GM12878 (cell line): ENCODE measurements around the gene BEST4. TPM values are rescaled to one million over a fixed set of nuclear protein-coding genes. Genes with fewer than 3 reads are reported as not detected.

Experiments
- ATAC-seq: fragments of 200-7000 bp; cut with Tn5 transposase; 3 replicates; pipeline ENCODE4 v1.9.1; 2020; ENCODE audit warnings: mild to moderate bottlenecking, moderate library complexity
- BruUV-seq: library from RNA; stranded (reverse); fragments of 400-500 nt; replicated peaks from 2 replicates; lab custom pipeline; 2021; lab: Mats Ljungman, UMichigan
- CTCF ChIA-PET: fragments of 300-600 bp; sonication (Branson Sonifier 250); formaldehyde crosslinking; extraction: SDS; loops from one replicate; lab custom pipeline; 2021; ENCODE audit warnings: inconsistent platforms; lab: Yijun Ruan, JAX
- POLR2A ChIA-PET: fragments of 350-600 bp; formaldehyde crosslinking; extraction: SDS; loops from one replicate; lab custom pipeline; 2021; ENCODE audit warnings: inconsistent platforms; lab: Charles Lee
- RAD21 ChIA-PET: fragments of 300-600 bp; sonication (Branson Sonifier 250); formaldehyde crosslinking; loops from one replicate; lab custom pipeline; 2023; ENCODE audit warnings: antibody characterized with exemption; ENCODE audit not compliant: unreplicated experiment; lab: Charles Lee
- SMC1A ChIA-PET: fragments of 300-600 bp; sonication (Branson Sonifier 250); formaldehyde crosslinking; loops from one replicate; lab custom pipeline; 2023; ENCODE audit not compliant: unreplicated experiment, uncharacterized antibody; lab: Charles Lee
- DNase-seq: peaks from one replicate; pipeline ENCODE4 v3.0.0-alpha.2; 2011; ENCODE audit warnings: low read depth, low spot score
- FAIRE-seq: peaks from 3 replicates; lab custom pipeline; 2011; peaks lifted over from hg19 to GRCh38; lab: Jason Lieb, UNC
- H2AFZ ChIP-seq: 2 replicates; pipeline ENCODE4 v1.6.0; 2011; ENCODE audit warnings: low read depth, low read length, control low read depth; ENCODE audit not compliant: control insufficient read depth
- H3K27ac ChIP-seq: 2 replicates; pipeline ENCODE4 v1.5.1; 2011; ENCODE audit warnings: control low read depth; ENCODE audit not compliant: control insufficient read depth, insufficient read depth
- H3K27me3 ChIP-seq, 2 experiments: replicated peaks in 1 of 2; 2 replicates each; pipeline versions ENCODE4 v1.6.0 to v1.6.1; 2011; ENCODE audit warnings: low read length in 1 of 2; ENCODE audit not compliant: control insufficient read depth in 2 of 2, insufficient read depth in 2 of 2
- H3K36me3 ChIP-seq, 2 experiments: 2 replicates each; pipeline ENCODE4 v1.5.1; 2011; ENCODE audit warnings: low read length in 1 of 2; ENCODE audit not compliant: control insufficient read depth in 2 of 2, insufficient read depth in 2 of 2
- H3K4me1 ChIP-seq: 2 replicates; pipeline ENCODE4 v1.6.1; 2011; ENCODE audit warnings: mild to moderate bottlenecking, low read length, moderate library complexity, mixed read lengths; ENCODE audit not compliant: control insufficient read depth, insufficient read depth
- H3K4me2 ChIP-seq: 2 replicates; pipeline ENCODE4 v1.6.0; 2011; ENCODE audit warnings: control low read depth; ENCODE audit not compliant: control insufficient read depth, insufficient read depth
- H3K4me3 ChIP-seq: fragments of 200-600 bp; sonication (generic); 2 replicates; pipeline ENCODE4 v1.5.1; 2016
- H3K79me2 ChIP-seq: 2 replicates; pipeline ENCODE4 v1.6.0; 2011; ENCODE audit warnings: low read length; ENCODE audit not compliant: control insufficient read depth, insufficient read depth
- H3K9ac ChIP-seq: 2 replicates; pipeline ENCODE4 v1.8.0; 2011; ENCODE audit warnings: low read length, control low read depth, mixed read lengths; ENCODE audit not compliant: control insufficient read depth, insufficient read depth
- H3K9me3 ChIP-seq: replicated peaks from 3 replicates; pipeline ENCODE4 v1.5.1; 2011; ENCODE audit warnings: mild to moderate bottlenecking, low read length; ENCODE audit not compliant: control insufficient read depth, insufficient read depth
- H4K20me1 ChIP-seq: 2 replicates; pipeline ENCODE4 v1.6.0; 2011; ENCODE audit not compliant: control insufficient read depth, insufficient read depth
- CEBPB ChIP-seq, 2 experiments: fragments of 150-350 bp in 1 of 2; IDR thresholded peaks; 2 replicates each; pipeline ENCODE4 v1.6.1; 2012 to 2014; ENCODE audit warnings: low read depth in 2 of 2, low read length in 2 of 2, borderline replicate concordance in 1 of 2, inconsistent platforms in 1 of 2
- DPF2 ChIP-seq: fragments of 450-650 bp; IDR thresholded peaks from 2 replicates; pipeline ENCODE4 v1.6.1; 2017; ENCODE audit warnings: mild to moderate bottlenecking
- ELK1 ChIP-seq: IDR thresholded peaks from 2 replicates; pipeline ENCODE4 v1.6.1; 2012; ENCODE audit warnings: low read depth, low read length, improper control_type of control experiment
- EP300 ChIP-seq, 2 experiments: fragments of 150-350 bp in 1 of 2; IDR thresholded peaks; 2 replicates each; pipeline ENCODE4 v1.6.1; 2011 to 2012; ENCODE audit warnings: low read depth in 2 of 2, low read length in 2 of 2, borderline replicate concordance in 1 of 2, improper control_type of control experiment in 1 of 2, inconsistent platforms in 1 of 2; ENCODE audit not compliant: control insufficient read depth in 1 of 2
- IRF3 ChIP-seq: fragments of 450-650 bp; IDR thresholded peaks from 2 replicates; pipeline ENCODE4 v1.6.1; 2014; ENCODE audit warnings: mild to moderate bottlenecking
- JUNB ChIP-seq: IDR thresholded peaks from 2 replicates; pipeline ENCODE4 v1.6.1; 2016; ENCODE audit warnings: antibody characterized with exemption, mild to moderate bottlenecking
- MYB ChIP-seq: fragments of 150-350 bp; IDR thresholded peaks from 2 replicates; pipeline ENCODE4 v1.6.1; 2014; ENCODE audit warnings: mild to moderate bottlenecking, low read depth, low read length, borderline replicate concordance
- RB1 ChIP-seq: fragments of 450-650 bp; formaldehyde crosslinking; IDR thresholded peaks from 2 replicates; pipeline ENCODE4 v1.6.1; 2017; ENCODE audit warnings: mild to moderate bottlenecking, borderline replicate concordance
- RBBP5 ChIP-seq: fragments of 200-600 bp; sonication (generic); conservative IDR thresholded peaks from 2 replicates; pipeline ENCODE4 v1.6.1; 2016
- SPI1 ChIP-seq: IDR thresholded peaks from 2 replicates; pipeline ENCODE4 v1.6.1; 2011; ENCODE audit warnings: low read depth, mild to moderate bottlenecking, low read length, moderate library complexity, borderline replicate concordance; ENCODE audit not compliant: insufficient read depth
- STAT3 ChIP-seq: IDR thresholded peaks from 2 replicates; pipeline ENCODE4 v1.6.1; 2011; ENCODE audit warnings: low read depth, low read length, improper control_type of control experiment
- SUZ12 ChIP-seq: fragments of 200-600 bp; sonication (generic); IDR thresholded peaks from one replicate; pipeline ENCODE4 v1.6.1; 2018; ENCODE audit warnings: antibody characterized with exemption, mild to moderate bottlenecking; ENCODE audit not compliant: unreplicated experiment
- WRNIP1 ChIP-seq: IDR thresholded peaks from 2 replicates; pipeline ENCODE4 v1.6.1; 2011; ENCODE audit warnings: low read depth, low read length, improper control_type of control experiment, borderline replicate concordance
- ZBTB4 ChIP-seq: fragments of 450-650 bp; formaldehyde crosslinking; IDR thresholded peaks from 2 replicates; pipeline ENCODE4 v1.4.0; 2022; ENCODE audit warnings: mild to moderate bottlenecking, moderate library complexity
- ZNF384 ChIP-seq: IDR thresholded peaks from 2 replicates; pipeline ENCODE4 v1.6.1; 2012; ENCODE audit warnings: low read depth, mild to moderate bottlenecking, low read length, improper control_type of control experiment, borderline replicate concordance
- WGBS: methylation state at CpG from one replicate; pipeline ENCODE4 v1.1.6; 2016; ENCODE audit warnings: low lambda C conversion rate; ENCODE audit not compliant: insufficient replicate concordance, insufficient coverage; ENCODE audit errors: missing lambda C conversion rate; 5-methylcytosine and 5-hydroxymethylcytosine counted together
- in situ Hi-C: fragments of 300-500 bp; cut with MboI; formaldehyde crosslinking; loops from 9 replicates; pipeline ENCODE4 v1.14.3; 2018; ENCODE audit warnings: mixed read lengths
- intact Hi-C: fragments of 100-400 bp; cut with micrococcal nuclease; formaldehyde crosslinking; loops from one replicate; pipeline ENCODE4 v1.14.2; 2022; ENCODE audit not compliant: unreplicated experiment
- polyA plus RNA-seq, 11 experiments: library from polyadenylated mRNA; depleted of rRNA in 4 of 11; unstranded in 6 of 11; stranded (reverse) in 5 of 11; fragments of >200 nt; fragmentation: Nextera tagmentation in 4 of 11; fragmentation: Illumina TruSeq in 1 of 11; extraction: Ambion mirVana in 4 of 11; extraction: Trizol in 1 of 11; gene quantifications; 1 replicate in 1 of 11; 2 replicates in 10 of 11; pipeline versions ENCODE4 v1.2.1 to v1.2.3, GENCODE V29; 2011 to 2016; ENCODE audit warnings: inconsistent platforms in 2 of 11, missing spikeins in 2 of 11, low read depth in 1 of 11
- total RNA-seq, 4 experiments: library from RNA; depleted of rRNA in 3 of 4; stranded (reverse); fragments of >200 nt in 3 of 4; fragmentation: Illumina TruSeq in 1 of 4; extraction: Trizol in 1 of 4; gene quantifications; 2 replicates each; pipeline versions ENCODE4 v1.2.1 to v1.2.3, GENCODE V29; 2013 to 2021

The BEST4 gene
- total and polyA plus RNA-seq, 10 of the 15 experiments (the other 5 are each of a cell fraction or from before 2014, with no cell fraction given): 0.06 to 1.3 (median 0.42) TPM

GRCh38 chr1:44812822-44813543 lies 25.0 kb upstream of the BEST4 start:
- RAD21 ChIA-PET: interaction anchor here (1.2 to 2.3 kb wide), 3 partner anchors 13 to 491 kb away, joined by 4 to 18 read pairs (median 4); partner anchors contain the start of gene PLK3
- no TSS peak for BruUV-seq
- H4K20me1 ChIP-seq: no peaks in the 10 kb centered on the region
- no peaks in the 10 kb centered on the region for H3K79me2 ChIP-seq
- DNase-seq: no peak
- POLR2A ChIA-PET: interaction anchor here (0.6 to 2.4 kb wide), 7 partner anchors 8 to 820 kb away, joined by 3 to 26 read pairs (median 5); partner anchors contain the start of genes PLK3, RNU5D-1 and RPS8
- no peaks in the 10 kb centered on the region for H3K27me3 ChIP-seq
- 75% methylated on average over 41 of the region's 48 CpGs for WGBS
- CTCF ChIA-PET: interaction anchor here (1.0 to 3.5 kb wide), 7 partner anchors 14 to 237 kb away, joined by 3 to 24 read pairs (median 4); partner anchors contain the start of genes HECTD3, PLK3, RNU5D-1 and RPS8
- no peak overlapping the region for H3K4me3 ChIP-seq
- intact Hi-C loops (no loop called here), in situ Hi-C loops (no loop called here)
- peak overlapping the region; percentile 78 for H2AFZ ChIP-seq
- H3K4me2 ChIP-seq: peak overlapping the region; percentile 77
- H3K27ac ChIP-seq: peak overlapping the region; percentile 71; the same call in 1 of the 2 replicates
- TF ChIP-seq RBBP5 (no peak), IRF3 (no peak), EP300 (IDR thresholded peaks at IDR 0.05; ENCODE audit: borderline replicate concordance in 1 of 2, control insufficient read depth in 1 of 2, low read depth in 2 of 2, low read length in 2 of 2) (no peak), SUZ12 (no peak), ZBTB4 (CRISPR knock-in tag) (no peak), RB1 (no peak), ZNF384 (no peak), WRNIP1 (no peak), ELK1 (no peak), MYB (no peak), DPF2 (no peak), CEBPB (IDR thresholded peaks at IDR 0.05; ENCODE audit: borderline replicate concordance in 1 of 2, low read depth in 2 of 2, low read length in 2 of 2) (no peak), STAT3 (no peak), SPI1 (no peak), JUNB (no peak)
- TF ChIP-seq, all 136 proteins: peak for 0
- ATAC-seq (no peak), FAIRE-seq (no peak)
- SMC1A ChIA-PET: interaction anchor here (1.3 to 1.7 kb wide), 2 partner anchors 13 to 37 kb away, joined by 3 to 4 read pairs; partner anchors contain the start of genes PLK3 and RPS8
- Histone ChIP-seq H3K4me1 (peaks cover 32% of the 10 kb centered on the region), H3K9me3 (no peaks in the 10 kb centered on the region), H3K9ac (no peak overlapping the region), H3K36me3 (no peaks in the 10 kb centered on the region; a peak in 1 of 4 replicates)
